ENCODE data around the gene NUDT16L1. TPM values are rescaled to one million over a fixed set of nuclear protein-coding genes. Genes with fewer than 3 reads are reported as not detected.

Gene NUDT16L1
- total RNA-seq, 1 experiment from 2014 or later = 42.0 TPM

DNA sequence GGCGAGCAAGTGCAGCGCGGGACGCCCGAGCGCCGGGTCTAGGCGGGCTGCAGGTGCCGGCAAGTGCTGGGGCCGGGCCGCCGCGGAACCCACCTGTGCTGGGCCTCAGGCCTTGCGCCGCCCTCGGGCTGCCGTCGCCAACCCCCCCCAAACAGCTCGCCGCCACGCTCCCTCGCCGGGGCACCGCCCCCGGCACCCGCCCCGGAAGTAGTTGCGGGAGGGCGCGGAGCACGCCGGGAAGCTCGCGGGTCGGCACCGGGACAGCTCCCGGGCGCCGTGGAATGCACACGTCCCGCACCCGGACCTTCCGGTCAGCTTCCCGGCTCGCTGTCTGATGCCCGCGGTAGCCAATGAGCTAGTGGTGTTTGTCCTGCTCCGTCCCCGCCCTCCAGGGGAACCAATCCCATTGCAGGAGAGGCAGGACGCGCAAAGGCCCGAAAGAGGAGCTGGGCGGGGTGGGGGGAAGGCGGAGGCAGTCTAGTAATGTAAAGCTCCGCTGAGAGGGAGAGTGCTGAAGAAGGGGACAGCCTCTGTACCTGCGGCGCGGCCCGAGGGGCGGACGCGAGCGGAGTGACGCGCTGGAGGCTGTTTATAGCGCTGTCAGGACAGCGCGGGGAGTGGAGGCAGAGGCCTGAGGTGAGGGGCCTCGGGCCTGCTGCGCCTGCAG is 40.8 kb downstream of the NUDT16L1 start, which contains the start of the genes ANKS3 and DNAAF8 (continued):
- TF ChIP-seq, protein P1, sequence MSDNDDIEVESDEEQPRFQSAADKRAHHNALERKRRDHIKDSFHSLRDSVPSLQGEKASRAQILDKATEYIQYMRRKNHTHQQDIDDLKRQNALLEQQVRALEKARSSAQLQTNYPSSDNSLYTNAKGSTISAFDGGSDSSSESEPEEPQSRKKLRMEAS (CRISPR knock-in tag; IDR thresholded peaks at IDR 0.05) = peak; percentile 79; the same call in 1 of the 2 replicates
- TF ChIP-seq ZNF423 (CRISPR knock-in tag; IDR thresholded peaks at IDR 0.05) = no peak
- TF ChIP-seq CTCF (IDR thresholded peaks at IDR 0.05) = no peak
- no peak for TF ChIP-seq NR1H2 (CRISPR knock-in tag; IDR thresholded peaks at IDR 0.05)
- no peak for TF ChIP-seq ZNF416 (CRISPR knock-in tag; IDR thresholded peaks at IDR 0.05)
- 0 out of 2 replicates have a peak, but pooled peaks have one; percentile 18 for TF ChIP-seq CREM (CRISPR knock-in tag; IDR thresholded peaks at IDR 0.05)
- TF ChIP-seq TEAD4 (CRISPR knock-in tag; IDR thresholded peaks at IDR 0.05) = 0 out of 2 replicates have a peak, but pooled peaks have one; percentile 15
- no peak for TF ChIP-seq MXD4 (CRISPR knock-in tag; IDR thresholded peaks at IDR 0.05; ENCODE audit: borderline replicate concordance)
- TF ChIP-seq, protein P2, sequence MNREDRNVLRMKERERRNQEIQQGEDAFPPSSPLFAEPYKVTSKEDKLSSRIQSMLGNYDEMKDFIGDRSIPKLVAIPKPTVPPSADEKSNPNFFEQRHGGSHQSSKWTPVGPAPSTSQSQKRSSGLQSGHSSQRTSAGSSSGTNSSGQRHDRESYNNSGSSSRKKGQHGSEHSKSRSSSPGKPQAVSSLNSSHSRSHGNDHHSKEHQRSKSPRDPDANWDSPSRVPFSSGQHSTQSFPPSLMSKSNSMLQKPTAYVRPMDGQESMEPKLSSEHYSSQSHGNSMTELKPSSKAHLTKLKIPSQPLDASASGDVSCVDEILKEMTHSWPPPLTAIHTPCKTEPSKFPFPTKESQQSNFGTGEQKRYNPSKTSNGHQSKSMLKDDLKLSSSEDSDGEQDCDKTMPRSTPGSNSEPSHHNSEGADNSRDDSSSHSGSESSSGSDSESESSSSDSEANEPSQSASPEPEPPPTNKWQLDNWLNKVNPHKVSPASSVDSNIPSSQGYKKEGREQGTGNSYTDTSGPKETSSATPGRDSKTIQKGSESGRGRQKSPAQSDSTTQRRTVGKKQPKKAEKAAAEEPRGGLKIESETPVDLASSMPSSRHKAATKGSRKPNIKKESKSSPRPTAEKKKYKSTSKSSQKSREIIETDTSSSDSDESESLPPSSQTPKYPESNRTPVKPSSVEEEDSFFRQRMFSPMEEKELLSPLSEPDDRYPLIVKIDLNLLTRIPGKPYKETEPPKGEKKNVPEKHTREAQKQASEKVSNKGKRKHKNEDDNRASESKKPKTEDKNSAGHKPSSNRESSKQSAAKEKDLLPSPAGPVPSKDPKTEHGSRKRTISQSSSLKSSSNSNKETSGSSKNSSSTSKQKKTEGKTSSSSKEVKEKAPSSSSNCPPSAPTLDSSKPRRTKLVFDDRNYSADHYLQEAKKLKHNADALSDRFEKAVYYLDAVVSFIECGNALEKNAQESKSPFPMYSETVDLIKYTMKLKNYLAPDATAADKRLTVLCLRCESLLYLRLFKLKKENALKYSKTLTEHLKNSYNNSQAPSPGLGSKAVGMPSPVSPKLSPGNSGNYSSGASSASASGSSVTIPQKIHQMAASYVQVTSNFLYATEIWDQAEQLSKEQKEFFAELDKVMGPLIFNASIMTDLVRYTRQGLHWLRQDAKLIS (CRISPR knock-in tag; IDR thresholded peaks at IDR 0.05; ENCODE audit: borderline replicate concordance) = no peak
- TF ChIP-seq FOXK1 (CRISPR knock-in tag; IDR thresholded peaks at IDR 0.05) = peak; percentile 76; the same call in 1 of the 2 replicates
- TF ChIP-seq MYBL2 (CRISPR knock-in tag; IDR thresholded peaks at IDR 0.05) = peak; percentile 72

DNA sequence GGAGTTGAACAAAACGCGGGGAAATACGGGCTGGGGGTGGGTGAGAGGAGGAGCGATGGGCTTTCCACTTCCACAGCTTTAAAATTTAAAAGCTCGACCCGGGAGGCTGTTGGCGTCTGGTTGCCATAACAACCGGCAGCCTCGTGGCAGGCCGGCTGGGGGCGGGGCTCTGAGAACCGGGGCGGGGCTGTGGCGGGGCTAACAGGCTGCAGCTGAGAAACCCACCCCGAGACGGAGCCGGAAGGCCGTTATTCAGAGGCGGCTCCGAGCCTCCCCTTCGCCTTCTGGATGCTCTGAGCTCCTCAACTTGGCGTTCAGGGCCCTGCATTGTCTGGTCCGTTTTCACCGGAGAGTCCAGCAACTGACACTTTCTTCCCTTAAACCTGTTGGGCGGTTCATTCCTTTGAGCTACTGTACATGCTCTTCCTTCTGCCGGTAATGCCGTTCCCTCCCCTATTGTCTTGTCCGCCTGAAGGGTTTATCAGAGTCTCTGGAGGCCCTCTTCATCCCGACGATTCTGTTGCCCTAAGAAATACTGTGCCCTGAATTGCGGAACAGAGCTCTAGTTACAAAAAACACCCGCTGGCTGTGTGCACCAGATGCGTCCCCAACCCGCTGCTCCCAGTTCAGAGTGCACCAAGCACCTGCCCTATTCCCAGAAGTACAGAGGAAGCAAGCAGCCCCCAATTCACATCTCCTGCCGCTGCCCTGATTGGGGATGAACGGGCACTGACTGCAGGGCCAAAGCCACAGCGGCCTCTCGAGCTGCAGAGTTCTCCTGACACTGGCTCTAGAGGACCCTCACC is 41.6 kb downstream of the NUDT16L1 start:
- peaks cover 4% of the 10 kb centered on the region; the same call in 1 of the 2 replicates for H3K27me3 Mint-ChIP-seq (ENCODE audit: low read depth)
- ChIA-PET CTCF (interaction anchor here (0.7 to 3.1 kb wide), 23 partner anchors 10 to 323 kb away, joined by 3 to 26 read pairs (median 6); partner anchors contain the start of genes CDIP1, MGRN1, PPL and ROGDI), POLR2A (interaction anchor here (0.6 to 2.0 kb wide), 11 partner anchors 8 to 223 kb away, joined by 3 to 11 read pairs (median 5); partner anchors contain the start of genes ROGDI and SEC14L5)
- ATAC-seq = peak; percentile 67
- H3K36me3 Mint-ChIP-seq = peaks cover 6% of the 10 kb centered on the region
- no peaks in the 10 kb centered on the region for H3K9me3 Mint-ChIP-seq
- DNase-seq (ENCODE audit: low spot score) = peak; percentile 94
- peaks cover 9% of the 10 kb centered on the region for H3K4me1 Mint-ChIP-seq
- peak overlapping the region; percentile 93 for H3K4me3 Mint-ChIP-seq
- TF ChIP-seq CDX4 (CRISPR knock-in tag; IDR thresholded peaks at IDR 0.05; ENCODE audit: borderline replicate concordance) (no peak), GTF2I (CRISPR knock-in tag; conservative IDR thresholded peaks at IDR 0.05) (peak; percentile 72; the same call in 1 of the 2 replicates), SP1 (CRISPR knock-in tag; conservative IDR thresholded peaks at IDR 0.05) (peak; percentile 52)
- H3K27ac Mint-ChIP-seq = peak overlapping the region; percentile 97

GRCh38 chr16:4736546-4736945 is 43.2 kb downstream of the NUDT16L1 start:
- H3K36me3 Mint-ChIP-seq = no peaks in the 10 kb centered on the region
- POLR2A ChIA-PET = no interaction called here
- H3K27ac Mint-ChIP-seq = no peak overlapping the region
- peaks cover 9% of the 10 kb centered on the region for H3K4me1 Mint-ChIP-seq
- no peak overlapping the region for H3K4me3 Mint-ChIP-seq
- peaks cover 4% of the 10 kb centered on the region; the same call in 1 of the 2 replicates for H3K27me3 Mint-ChIP-seq (ENCODE audit: low read depth)
- no peak for ATAC-seq
- no peaks in the 10 kb centered on the region for H3K9me3 Mint-ChIP-seq
- no peak for DNase-seq (ENCODE audit: low spot score)
- CTCF ChIA-PET = interaction anchor here (0.9 kb wide), 1 partner anchor 219 kb away, joined by 3 read pairs; no protein-coding TSS in a partner anchor
- TF ChIP-seq ARID4B (CRISPR knock-in tag; IDR thresholded peaks at IDR 0.05; ENCODE audit: borderline replicate concordance) (no peak), ZNF423 (CRISPR knock-in tag; IDR thresholded peaks at IDR 0.05) (no peak)
